Measurements from ENCODE around the gene SNAPC1.
"Not testable (repeated sequence)": the region's sequence is repeated elsewhere in the genome, so short reads cannot be mapped to it uniquely, and the experiment has no call there.

Gene SNAPC1, protein sequence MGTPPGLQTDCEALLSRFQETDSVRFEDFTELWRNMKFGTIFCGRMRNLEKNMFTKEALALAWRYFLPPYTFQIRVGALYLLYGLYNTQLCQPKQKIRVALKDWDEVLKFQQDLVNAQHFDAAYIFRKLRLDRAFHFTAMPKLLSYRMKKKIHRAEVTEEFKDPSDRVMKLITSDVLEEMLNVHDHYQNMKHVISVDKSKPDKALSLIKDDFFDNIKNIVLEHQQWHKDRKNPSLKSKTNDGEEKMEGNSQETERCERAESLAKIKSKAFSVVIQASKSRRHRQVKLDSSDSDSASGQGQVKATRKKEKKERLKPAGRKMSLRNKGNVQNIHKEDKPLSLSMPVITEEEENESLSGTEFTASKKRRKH

DNA sequence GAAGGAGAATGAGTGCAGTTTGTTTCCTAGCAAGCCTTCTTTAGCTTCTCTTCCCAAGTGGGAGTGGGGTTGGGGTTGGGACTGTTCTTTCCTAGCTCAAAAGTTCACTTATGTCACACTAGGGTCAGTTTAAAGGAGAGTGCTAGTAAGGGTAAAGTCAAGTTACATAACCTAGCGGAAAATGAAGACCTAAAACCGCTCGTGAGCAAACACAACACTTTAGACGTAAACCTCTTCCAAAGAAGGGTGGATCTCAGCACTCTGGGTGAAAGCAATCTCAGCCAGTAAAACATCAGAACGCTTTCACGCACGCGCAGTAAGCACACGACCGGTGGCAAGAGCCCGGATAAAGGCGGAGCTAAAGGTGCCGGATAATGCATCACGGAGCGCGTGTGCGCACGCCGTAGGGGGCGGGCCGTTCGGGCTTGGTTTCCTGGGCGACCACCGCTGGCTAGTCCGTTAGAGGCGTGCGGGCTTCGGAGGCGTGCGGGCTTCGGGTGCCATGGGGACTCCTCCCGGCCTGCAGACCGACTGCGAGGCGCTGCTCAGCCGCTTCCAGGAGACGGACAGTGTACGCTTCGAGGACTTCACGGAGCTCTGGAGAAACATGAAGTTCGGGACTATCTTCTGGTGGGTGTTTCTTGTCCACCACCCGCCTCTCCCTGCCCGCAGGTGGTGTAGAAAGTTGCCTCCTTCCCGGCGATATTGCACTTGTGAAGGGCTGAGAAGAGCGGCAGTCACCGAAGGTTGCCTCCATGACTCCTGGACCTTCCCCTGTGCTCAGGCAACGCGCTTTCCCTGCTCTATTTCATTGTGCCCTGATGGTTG is at the start of gene SNAPC1:
Gene SNAPC1 (plus strand): TSS at position 462 of the 828 bp plus-strand sequence. CDS start 41 bp downstream, at position 503.
- DNase-seq (ENCODE audit: low spot score): peak; percentile 99

DNA sequence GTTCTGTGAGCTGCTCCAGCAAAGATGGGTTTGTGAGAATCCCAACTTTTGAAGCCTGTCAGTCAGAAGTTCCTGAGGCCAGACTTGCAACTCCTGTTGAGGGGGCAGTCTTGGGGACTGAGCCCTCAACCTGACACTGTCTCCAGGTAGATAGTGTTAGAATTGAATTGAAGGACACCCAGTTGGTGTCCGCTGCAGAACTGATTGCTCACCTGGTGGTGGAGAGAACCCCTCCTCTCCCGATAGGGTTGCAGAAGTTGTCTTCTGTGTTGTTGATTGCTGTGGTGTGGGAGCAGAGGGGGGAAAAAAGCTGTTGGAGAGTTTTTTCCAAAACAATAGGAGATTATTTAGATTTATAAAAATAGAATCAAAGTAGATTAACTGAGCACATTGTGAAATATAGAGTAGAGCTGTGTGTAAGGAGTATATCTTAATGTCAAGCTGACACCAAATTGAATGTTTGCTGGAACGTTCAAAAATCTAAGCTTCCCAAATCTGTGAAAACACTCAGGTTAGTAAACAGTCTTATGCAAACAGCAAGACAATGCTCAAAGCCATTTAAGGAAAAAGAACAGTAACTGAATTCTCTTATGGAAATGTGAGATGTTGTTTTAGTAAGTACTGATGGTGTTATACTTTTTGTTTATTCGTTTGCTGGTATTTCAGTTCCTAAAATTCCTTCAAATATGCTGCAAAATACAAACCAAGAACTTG is 48.3 kb upstream of the SNAPC1 start:
- no peak for DNase-seq (ENCODE audit: low spot score)

DNA sequence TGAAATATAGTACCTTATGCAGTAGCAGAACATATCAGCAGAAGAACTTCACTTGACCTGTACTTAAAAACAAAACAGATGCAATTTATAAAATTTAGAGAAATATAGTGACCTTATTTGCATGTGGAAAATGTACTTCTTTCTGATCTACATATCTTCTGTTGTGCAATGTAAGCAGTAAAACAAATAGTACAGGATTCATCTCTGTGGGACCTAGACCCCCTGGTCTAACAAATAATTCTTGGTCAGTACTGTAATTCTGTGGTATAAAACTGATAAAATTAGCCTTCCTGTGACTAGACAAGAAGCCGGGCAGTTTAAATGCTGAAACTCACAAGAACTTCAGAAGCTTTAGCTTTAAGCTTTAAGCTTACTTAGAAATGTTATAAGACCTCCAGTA is 45.3 kb upstream of the SNAPC1 start:
- no peak for DNase-seq (ENCODE audit: low spot score)

DNA sequence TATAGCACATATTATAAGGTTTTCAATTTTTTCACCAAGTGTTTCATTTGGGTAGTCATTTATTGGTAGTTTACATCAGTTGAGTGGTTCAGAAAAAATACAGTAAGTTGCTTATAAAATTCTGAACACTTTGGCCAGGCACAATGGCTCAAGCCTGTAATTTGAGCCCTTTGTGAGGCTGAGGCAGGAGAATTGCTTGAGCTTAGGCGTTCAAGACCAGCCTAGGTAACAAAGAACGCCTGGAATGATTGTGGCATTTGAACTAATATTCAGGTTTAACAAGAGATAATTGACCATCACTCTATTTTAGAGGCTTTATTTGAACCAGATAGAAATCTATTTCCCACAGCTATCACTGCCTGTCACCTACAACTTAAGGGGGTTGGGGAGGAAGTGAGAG is 44.2 kb upstream of the SNAPC1 start:
- no peak for DNase-seq (ENCODE audit: low spot score)

DNA sequence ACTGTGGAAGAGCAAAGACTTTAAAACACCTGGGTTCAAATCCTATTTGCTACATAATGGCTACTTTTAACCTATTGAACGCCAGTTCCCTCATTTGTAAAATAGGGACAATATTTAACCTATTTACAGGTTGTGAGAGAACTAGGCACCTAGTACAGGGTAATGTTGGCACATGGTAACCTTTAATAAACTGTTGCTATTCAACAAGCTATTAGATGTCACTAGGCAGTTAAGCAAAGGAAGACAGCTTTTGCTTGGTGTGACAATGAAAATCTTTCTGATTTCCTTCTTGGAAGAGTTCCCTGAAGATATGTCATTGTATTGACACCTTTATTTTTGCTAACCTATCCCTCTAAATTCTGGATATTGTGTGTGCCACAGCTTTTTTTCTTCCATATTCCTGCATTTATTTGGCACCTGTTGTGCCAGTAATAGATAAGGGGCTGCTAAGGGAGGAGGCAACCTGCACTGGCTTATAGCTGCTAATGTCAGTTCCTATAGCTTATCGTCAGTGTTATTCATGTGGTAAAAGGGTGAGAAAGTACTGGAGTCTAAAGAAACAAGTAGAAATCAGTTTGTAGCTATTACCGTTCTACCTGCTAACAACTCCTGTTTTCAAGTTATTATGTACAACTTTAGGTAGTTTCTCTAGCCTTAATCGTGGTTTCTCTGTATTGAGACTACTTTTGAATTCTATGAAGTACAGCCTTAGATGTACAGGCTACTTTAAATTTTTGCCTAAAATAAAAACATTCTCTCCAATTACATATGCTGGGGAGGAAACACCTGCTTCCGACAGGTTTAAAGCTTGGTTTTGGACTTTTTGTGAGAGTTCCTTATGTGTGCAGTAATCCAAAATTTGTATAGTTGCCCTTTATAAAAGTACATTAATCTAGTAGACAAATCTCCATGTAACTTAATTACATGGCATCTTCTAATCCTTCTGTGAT is 42.6 kb upstream of the SNAPC1 start:
- DNase-seq (ENCODE audit: low spot score): peak; percentile 35

DNA sequence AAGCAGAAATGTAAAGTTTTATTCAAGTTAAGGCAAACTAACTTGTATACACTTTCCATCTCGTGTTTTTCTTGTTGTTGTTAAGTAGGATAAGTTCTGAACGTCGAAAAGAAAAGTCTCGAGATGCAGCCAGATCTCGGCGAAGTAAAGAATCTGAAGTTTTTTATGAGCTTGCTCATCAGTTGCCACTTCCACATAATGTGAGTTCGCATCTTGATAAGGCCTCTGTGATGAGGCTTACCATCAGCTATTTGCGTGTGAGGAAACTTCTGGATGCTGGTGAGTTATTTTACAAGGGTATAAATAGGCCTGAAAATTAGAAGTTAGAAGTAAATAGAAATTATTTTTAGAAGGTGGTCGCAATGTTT is 41.9 kb upstream of the SNAPC1 start:
- DNase-seq (ENCODE audit: low spot score): no peak

DNA sequence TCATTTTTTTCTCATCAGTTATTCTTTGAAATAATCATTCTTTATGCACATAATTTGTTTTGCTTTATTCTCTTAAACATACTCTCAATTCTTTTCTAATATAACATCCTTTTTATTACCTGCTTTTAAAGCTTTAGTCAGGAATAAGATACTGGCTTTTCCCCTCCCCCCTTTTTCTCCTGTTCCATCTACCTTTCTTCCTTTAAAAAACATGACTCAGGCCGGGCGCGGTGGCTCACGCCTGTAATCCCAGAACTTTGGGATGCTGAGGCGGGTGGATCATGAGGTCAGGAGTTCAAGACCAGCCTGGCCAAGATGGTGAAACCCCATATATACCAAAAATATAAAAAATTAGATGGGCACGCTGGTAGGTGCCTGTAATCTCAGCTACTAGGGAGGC is 41.5 kb upstream of the SNAPC1 start:
- DNase-seq (ENCODE audit: low spot score): no peak

DNA sequence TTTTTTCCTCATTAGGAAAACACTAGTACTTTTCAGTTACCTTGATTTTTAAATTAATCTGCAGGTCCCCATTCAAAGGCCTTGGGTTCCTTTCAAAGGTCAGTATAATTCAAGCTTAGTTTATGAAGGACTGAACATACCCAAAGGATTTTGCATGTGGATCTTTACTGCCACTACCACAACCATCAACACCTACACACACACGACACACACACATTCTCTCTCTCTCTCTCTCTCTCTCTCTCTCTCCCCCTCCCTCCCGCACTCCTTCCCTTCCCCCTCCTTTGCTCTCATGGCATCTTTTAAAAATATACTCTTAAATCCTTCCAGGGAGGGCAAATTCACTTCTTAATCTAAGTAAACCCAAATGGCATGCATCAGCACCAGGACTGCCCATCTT is 38.1 kb upstream of the SNAPC1 start:
- DNase-seq (ENCODE audit: low spot score): no peak

DNA sequence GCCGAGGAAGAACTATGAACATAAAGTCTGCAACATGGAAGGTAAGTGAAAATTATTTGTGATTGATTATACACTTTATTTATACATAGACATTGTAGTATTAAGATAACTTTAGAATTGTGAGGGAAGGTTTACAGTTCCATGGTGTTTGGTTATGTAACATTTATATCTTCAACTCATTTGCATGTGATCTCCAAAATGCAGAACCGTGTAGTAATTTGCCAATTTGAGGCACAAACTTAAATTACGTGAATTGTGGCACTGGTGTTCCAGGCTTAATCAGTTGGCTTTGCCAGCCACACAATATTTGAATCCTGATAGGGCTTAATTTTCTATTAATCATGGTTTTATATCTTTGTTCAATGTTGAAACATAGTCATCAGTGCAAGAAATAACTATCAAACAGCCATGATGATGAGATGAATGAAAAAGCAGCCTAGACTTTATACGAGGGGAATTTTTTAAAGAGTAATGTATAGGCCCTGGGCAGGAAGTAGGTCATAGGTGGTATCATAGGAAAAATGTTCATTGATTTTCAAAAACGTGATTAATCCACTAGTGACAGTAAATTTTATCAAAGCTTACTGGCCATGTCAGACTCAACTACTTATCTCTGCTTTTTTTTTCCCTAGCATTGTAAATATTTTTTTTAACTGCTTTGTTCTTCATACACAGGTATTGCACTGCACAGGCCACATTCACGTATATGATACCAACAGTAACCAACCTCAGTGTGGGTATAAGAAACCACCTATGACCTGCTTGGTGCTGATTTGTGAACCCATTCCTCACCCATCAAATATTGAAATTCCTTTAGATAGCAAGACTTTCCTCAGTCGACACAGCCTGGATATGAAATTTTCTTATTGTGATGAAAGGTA is 35.2 kb upstream of the SNAPC1 start:
- DNase-seq (ENCODE audit: low spot score): no peak

DNA sequence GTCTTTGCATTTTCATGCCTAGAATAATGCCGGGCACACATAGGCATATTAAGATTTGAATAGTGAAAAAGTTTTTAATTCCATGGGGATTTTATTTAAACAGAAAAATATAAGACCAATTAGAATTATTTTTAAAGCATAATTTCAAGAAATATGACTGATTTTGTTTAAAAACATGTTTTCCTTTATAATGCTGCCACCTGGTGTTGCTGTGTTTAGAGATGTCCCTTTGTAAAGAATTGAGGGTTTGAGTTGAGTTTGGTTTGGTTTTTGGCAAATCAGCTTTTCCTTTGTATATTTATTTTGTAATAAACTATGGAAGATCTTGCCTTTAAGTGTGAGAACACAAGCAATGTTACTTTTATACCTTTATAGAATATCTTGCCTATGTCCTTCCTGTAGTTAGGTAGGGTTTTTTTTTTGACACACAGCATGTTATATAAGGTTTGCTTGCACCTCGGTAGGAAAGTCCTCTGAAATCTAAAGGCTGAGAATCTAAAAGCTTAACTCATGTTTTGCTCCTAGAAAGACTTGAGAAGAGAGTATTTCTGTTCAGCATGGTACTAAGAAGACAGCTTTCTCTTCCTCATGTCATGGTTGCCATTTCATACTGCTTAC is 31.4 kb upstream of the SNAPC1 start:
- peak; percentile 37 for DNase-seq (ENCODE audit: low spot score)

DNA sequence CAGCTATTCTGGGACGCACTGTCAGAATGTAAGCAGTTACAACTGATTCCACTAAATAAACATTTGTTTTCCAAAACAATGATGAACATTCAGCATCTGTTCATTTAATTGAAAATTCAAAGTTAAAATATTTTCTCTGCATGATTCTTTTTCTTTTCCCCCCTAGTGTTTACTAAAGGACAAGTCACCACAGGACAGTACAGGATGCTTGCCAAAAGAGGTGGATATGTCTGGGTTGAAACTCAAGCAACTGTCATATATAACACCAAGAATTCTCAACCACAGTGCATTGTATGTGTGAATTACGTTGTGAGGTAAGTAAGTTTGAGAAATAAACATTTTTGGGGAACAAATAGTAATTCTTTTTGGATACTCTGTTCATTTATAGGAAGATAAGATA is 28.2 kb upstream of the SNAPC1 start:
- DNase-seq (ENCODE audit: low spot score): no peak

DNA sequence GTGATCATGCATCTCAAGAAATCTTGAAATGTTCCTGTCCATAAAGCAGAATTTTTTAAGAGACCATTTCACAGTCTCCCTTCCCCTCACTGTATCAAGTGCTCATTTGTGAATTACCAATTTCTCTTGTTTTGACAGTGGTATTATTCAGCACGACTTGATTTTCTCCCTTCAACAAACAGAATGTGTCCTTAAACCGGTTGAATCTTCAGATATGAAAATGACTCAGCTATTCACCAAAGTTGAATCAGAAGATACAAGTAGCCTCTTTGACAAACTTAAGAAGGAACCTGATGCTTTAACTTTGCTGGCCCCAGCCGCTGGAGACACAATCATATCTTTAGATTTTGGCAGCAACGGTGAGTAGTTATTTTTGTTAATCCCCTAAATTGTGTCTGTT is 25.5 kb upstream of the SNAPC1 start:
- DNase-seq (ENCODE audit: low spot score): no peak

DNA sequence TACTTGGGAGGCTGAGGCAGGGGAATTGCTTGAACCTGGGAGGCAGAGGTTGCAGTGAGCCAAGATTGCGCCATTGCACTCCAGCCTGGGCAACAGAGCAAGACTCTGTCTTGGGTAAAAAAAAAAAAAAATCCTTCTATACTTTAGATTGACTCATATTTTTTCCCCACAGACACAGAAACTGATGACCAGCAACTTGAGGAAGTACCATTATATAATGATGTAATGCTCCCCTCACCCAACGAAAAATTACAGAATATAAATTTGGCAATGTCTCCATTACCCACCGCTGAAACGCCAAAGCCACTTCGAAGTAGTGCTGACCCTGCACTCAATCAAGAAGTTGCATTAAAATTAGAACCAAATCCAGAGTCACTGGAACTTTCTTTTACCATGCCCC is 24.3 kb upstream of the SNAPC1 start:
- no peak for DNase-seq (ENCODE audit: low spot score)

DNA sequence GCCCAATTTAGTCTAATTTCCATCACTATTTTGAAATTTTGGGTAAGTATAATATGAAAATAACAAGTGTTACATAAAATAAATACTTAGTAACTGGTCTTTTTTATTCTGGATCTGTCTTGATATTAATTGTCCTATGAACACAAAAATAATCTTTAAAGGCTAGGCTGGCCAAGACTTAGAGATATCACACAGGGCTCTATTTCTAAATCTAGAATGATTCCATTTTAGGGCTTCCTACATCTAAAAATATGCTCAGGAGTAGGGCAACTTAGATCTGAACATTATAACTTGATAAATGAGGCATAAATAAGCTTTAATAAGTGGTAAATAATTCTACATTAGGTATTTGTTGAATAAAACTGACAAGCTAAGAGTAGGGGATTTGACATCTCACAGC is 23.1 kb upstream of the SNAPC1 start:
- no peak for DNase-seq (ENCODE audit: low spot score)

DNA sequence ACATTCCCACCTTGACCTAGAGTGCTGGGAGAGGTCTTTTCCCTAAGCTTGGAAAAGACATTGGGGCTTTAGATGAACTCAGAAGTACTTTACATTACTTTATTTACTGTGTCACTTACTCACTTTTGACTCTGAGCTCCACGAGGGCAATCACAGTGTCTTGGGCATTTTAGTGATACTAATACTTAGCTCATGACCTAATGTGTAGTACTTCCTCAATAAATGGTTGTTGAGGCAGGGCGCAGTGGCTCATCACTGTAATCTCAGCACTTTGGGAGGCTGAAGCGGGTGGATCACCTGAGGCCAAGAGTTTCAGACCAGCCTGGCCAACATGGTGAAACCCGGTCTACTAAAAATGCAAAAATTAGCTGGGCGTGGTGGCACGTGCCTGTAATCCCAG is 19.8 kb upstream of the SNAPC1 start:
- DNase-seq (ENCODE audit: low spot score): no peak

DNA sequence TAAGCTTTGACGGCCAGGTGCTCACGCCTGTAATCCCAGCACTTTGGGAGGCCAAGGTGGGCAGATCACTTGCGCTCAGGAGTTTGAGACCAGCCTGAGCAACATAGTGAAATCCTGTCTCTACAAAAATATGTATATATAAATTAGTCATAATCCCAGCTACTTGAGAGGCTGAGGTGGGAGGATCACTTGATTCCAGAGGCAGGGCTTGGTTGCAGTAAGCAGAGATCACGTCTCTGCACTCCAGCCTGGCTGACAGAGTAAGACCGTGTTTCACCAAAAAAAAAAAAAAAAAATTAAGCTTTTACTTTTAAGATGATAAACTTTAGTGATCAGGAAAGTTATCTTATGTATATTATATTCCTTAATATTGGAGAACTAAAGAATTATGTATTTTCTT is 18.0 kb upstream of the SNAPC1 start:
- no peak for DNase-seq (ENCODE audit: low spot score)

DNA sequence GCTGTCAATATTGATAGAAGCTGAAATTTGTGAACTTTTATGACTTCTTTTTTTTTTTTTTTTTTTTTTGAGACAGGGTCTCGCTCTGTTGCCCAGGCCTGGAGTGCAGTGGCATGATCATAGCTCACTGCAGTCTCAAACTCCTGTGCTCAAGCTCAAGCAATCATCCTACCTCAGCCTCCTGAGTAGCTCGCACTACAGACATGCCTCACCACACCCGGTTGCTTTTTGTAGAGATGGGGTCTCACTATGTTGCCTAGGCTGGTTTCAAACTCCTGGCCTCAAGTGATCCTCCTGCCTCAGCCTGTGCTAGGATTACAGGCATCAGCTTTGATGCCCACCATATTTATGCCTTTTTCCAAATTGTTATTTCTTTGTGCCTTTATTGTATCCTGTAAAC is 15.9 kb upstream of the SNAPC1 start:
- not testable (repeated sequence) for DNase-seq (ENCODE audit: low spot score)

DNA sequence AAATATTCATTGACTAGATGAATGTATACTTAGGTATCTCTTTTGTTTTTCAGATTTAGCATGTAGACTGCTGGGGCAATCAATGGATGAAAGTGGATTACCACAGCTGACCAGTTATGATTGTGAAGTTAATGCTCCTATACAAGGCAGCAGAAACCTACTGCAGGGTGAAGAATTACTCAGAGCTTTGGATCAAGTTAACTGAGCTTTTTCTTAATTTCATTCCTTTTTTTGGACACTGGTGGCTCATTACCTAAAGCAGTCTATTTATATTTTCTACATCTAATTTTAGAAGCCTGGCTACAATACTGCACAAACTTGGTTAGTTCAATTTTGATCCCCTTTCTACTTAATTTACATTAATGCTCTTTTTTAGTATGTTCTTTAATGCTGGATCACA is 15.3 kb upstream of the SNAPC1 start:
- DNase-seq (ENCODE audit: low spot score): no peak

DNA sequence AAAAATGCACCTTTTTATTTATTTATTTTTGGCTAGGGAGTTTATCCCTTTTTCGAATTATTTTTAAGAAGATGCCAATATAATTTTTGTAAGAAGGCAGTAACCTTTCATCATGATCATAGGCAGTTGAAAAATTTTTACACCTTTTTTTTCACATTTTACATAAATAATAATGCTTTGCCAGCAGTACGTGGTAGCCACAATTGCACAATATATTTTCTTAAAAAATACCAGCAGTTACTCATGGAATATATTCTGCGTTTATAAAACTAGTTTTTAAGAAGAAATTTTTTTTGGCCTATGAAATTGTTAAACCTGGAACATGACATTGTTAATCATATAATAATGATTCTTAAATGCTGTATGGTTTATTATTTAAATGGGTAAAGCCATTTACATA is 14.9 kb upstream of the SNAPC1 start:
- no peak for DNase-seq (ENCODE audit: low spot score)

DNA sequence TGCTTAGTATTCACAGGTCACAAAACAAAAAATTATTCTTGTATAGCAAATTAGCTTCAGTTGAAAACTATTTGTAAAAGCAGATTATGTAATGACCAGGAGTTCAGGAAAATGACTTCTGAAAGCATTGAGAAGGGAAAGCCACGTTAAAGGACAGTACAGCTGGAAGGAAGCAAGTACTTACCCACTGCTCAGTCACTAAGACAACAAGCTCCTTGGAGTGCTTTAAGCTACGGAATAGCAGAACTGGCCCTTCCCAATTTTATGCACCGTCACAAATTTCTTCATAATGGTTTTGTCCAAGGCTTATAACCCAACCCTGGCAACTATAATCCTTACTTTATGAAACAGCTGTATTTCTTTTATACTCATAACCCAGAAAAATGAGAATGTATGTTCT is 13.0 kb upstream of the SNAPC1 start:
- DNase-seq (ENCODE audit: low spot score): no peak

All from hematopoietic multipotent progenitor cell treated with erythropoietin and hydrocortisone succinate and interleukin-3 and kit ligand, for 15 days (in vitro differentiated cells).